HG03439 (cell line): ENCODE data around the gene ATP5ME.
"Not testable (repeated sequence)": the region's sequence is repeated elsewhere in the genome, so short reads cannot be mapped to it uniquely, and the experiment has no call there.

Experiments used
- ATAC-seq: cut with Tn5 transposase; IDR thresholded peaks from one replicate; pipeline ENCODE4 v1.9.1; 2021; ENCODE audit warnings: mild to moderate bottlenecking, moderate library complexity; ENCODE audit not compliant: unreplicated experiment

ATP5ME gene

DNA sequence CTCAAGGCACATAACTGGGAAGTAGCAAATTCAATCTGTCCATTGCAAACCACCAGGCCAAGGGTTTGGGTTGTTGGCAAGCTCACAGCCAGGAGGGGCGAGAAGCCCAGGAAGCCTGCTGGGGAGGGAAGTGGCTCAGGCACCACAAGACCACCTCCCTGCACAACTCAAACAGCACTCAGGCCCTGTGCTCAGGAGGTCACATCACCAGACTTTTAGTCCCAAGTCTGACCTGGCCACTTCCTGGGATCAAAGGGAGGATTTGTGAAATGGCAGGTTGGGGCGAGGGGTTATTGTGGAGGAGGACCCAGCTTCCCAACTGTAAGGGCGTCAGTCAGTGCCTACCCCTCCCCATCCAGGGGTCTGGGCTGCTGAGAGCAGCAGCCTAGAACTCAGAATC is 2.3 kb downstream of the ATP5ME start:
- ATAC-seq: no peak

DNA sequence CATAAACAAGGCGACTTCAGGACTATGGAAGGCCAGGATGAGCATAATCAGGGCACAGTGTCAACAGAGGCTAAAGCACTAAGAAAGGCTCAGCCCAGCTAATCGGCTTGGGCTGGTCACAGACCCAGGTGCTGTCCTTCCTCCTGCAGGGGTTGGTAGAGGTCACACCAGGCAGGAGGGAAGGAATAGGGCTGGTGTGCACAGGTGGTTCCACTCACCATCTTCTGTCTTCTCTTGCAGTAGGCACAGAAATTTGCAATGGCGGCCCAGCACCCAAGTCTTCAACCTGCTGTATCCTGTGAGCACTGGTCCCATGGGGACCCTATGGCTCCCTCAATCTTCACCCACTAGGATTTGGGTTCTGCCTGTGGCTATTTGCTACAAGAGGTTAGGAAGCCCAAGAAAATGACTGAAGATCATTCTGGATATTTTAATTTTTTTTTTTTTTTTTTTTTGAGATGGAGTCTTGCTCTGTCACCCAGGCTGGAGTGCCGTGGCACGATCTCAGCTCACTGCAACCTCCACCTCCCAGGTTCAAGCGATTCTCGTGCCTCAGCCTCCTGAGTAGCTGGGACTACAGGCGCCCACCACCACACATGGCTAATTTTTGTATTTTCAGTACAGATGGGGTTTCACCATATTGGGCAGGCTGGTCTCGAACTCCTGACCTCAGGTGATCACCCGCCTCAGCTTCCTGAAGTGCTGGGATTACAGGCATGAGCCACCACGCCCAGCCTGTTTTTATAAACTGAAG is 4.1 kb downstream of the ATP5ME start:
- not testable (repeated sequence) for ATAC-seq

DNA sequence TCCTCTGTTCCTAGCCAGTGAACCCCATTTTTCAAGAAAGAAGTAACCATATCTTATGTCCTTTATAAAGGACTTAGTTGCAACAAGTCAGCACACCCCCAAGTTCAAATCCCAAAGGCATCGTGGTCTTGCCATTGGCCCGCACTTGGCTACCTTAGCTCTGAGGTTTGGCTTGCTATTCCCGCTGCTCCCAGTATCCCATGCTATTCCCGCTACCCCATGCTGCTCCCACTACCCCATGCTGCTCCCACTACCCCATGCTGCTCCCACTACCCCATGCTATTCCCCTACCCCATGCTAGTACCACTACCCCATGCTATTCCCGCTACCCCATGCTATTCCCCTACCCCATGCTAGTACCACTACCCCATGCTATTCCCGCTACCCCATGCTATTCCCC is 5.9 kb downstream of the ATP5ME start:
- ATAC-seq: not testable (repeated sequence)

DNA sequence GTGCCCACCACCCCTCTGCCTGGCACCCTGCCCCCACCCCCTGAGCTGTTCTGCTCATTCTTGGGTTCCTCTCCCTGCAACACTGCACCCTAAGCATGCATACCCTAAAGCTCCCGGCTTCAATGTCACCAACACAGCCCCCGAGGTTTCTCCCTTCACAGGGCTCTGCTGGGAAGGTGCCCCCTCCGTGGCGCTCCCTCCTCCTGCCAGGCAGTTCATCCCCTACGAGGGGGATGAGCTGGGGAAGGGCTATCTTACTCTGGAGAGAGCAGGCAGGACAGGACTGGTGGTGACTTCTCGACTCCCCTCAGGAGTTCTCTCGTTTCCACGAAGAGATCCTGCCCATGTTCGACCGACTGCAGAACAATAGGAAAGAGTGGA is 6.5 kb downstream of the ATP5ME start:
- ATAC-seq: no peak

DNA sequence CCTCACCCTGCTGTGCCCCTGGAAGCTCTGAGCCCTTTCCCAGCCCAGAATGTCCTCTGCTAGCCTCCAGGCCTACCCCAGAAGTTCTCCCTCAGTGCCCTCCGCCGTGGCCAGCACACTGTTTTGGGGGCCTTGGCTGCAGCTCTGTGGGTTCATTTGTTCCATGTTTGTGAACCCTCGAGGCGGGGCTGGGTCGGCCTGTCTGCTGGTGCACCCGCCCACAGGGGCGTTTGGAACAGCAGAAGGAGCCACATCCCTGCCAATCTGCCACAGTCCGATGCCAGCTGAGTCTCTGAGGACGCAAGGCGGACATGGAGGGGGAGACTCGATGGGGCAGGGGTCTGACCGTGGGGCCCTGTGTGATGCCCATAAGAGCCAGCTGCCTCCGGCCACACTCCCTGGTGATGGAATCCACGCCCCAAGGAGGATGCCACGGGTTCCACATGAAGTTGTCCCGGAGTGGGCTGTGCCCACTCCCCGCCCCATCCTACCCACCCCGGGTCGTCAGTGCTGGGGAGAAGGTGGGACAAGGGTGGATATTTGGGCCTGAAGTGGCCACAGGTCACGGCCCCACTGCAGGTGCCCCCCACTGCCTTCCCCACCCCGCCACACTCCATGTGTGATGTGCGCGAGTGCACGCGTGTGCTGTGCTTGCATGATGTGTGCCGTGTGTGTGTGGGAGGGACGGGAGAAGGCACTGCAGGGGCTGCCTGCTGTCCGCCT is 7.1 kb downstream of the ATP5ME start:
- no peak for ATAC-seq

DNA sequence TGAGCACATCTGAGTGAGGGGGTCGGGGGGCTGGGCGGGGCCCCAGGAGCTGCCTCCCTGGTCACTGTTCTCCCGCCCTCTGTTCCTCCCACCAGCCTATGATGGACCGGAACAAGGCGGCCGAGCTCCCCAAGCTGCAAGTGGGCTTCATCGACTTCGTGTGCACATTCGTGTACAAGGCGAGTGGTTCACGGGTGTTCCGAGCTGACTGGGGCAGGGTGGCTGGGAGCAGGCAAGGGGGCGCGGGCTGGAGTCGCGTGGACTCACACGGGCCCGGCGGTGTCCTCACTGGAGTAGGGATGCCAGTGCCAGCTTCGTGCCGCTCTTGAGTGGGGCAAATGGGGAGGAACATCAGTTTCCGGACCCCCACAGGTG is 7.7 kb downstream of the ATP5ME start:
- no peak for ATAC-seq

DNA sequence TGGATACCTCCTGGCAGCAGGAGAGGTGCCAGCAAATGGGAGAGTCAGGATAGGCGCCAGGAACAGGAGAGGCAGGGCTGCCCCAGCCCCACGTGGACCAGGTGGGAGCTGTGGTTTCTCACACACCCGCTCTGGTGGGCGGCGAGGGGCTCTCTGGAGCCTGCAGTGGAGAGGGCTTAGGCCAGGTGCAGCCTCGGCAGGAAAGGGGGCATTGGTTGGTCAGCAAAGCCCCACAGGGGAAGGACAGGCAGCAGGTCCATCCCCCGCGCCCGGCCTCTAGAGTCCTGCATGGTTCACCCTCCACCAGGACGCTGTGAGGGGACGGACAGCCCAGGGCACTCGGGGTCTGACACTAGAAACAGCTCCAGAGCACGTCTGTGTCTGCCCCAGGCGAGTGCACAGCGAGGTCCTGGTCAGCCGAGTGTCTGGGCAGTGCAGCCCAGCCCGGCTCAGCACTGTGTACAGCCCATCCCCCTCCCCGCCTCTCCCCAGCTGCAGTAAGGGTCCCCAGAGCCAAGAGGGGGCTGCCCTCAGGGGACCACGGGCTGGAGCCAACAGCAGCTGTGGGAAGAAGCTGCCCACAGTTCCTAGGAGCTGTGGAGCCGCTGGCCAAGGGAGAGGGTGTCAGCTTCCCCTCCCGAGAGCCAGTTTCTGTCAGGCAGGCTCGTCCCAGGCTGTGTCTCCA is 8.2 kb downstream of the ATP5ME start:
- no peak for ATAC-seq

DNA sequence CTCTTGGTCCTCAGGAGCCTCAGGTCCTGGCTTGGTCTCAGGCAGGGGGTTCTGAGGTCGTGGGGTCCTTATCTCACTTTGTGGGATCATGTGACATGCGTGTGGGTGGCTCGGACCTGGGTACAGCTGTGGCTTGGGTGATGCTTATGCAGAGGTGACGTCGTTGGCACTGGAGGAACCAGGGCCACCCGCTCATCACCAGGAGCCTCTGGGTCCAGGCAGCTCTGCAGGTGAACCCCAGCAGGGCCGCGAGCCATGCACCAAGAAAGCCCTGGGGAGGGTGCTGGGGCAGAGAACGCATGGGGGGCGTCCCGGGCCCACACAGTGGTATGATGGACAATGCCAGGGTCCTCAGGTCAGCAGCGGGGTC is 8.7 kb downstream of the ATP5ME start:
- no peak for ATAC-seq

DNA sequence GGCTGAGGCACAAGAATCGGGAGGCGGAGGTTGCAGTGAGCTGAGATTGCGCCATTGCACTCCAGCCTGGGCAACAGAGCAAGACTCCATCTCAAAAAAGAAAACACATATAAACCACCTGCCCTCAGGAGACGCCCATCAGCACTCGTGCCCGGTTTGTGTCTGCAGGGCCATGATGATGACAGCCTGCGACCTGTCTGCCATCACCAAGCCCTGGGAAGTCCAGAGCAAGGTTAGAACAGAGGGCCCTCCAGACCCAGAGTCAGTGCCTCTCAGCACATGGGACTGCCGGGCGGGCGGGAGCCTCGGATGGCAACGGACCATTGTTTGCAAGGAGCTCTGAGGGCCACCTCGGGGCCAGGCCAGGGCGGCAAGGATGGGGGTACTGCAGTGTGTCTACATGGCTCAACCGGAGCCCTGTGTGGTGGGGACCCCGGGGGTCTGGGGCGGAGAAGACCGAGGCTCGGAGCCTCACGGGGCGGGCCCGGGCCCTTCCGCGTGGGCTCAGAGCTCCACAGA is 9.3 kb downstream of the ATP5ME start:
- ATAC-seq: no peak

DNA sequence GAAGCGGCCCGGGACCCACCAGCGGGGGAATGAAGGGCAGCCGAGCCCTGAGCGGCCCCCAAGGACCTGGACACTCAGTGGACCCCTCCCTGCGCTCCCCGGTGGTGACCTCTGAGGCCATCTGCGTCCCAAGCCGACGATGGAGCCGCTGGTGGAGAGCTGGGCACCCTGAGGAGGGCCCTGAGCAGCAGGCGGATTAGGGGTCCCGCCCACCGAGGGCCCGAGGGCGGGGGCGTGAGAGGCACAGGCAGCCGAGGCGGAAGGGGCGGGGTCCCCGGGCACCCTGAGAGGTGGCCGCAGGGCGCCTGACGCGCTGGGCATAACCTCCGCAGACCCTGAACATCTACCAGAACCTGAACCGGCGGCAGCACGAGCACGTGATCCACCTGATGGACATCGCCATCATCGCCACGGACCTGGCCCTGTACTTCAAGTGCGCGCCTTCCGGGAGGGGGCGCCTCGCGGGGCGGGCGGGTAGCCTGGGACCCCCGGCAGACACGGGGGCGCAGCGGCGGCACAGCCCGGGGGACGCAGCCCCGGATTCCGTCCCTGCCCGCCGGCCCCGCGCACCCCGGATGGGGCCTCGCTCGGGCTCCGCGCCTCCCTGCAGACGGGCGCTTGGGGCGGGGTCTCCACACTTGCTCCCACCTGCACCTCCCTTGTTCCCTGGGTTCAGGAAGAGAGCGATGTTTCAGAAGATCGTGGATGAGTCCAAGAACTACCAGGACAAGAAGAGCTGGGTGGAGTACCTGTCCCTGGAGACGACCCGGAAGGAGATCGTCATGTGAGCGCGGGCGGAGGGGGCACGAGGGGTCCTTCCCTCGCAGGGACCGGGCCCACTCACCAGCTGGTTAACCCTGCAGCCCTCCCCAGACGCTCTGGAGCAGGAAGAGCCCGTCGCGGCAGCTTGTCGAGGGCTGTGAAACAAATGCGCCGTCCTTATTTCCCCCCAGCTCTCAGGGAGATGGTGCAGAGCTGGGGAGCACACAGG is 10.3 kb downstream of the ATP5ME start:
- ATAC-seq: no peak

DNA sequence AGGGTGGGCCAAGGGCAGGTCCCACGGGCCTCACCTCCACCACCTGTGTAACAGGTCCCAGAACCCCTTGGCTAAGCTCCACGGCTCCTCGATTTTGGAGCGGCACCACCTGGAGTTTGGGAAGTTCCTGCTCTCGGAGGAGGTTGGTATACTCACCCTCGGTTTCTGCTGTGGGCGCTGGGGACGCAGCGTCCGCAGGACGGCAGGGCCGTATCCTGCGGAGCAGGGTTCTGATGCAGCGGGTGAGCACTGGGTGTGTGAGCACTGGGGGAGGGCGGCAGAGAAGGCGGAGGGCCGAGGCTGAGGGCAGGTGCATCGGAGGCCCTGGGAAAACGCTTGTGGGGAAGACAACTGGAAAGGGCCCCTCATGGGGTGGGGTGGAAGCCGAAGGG is 11.0 kb downstream of the ATP5ME start:
- no peak for ATAC-seq

DNA sequence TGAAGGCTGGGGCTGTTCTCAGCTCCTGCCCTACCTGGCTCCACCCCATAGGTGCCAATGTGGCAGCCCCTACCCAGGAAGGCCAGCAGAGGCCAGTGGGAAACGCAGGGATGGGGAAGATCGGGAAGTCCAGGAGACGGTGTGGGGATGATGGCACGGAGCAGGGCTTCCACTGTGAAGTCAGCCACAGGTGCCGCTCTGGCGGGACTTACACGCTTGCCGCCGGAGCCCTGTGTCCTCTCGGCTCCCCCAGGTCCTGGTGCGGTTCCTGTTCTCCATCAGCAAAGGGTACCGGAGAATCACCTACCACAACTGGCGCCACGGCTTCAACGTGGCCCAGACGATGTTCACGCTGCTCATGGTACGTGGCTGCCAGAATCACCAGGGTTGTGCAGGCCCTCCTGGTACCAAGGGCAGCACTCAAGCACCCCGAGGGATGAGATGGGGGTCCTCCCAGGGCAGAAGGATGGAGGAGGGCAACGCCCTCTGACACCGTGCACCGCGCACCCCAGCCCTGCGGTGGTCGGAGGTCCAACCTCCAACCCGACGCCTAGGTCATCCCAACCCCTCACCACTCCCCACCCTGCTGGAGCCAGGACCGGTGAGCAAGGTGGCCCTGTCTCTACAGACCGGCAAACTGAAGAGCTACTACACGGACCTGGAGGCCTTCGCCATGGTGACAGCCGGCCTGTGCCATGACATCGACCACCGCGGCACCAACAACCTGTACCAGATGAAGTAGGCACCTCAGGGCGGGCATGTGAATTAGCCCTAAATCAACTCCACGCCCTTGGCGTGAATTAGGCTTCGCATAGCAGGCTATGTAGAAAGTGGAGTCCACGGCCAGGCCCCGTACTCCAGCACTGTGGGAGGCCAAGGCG is 12.0 kb downstream of the ATP5ME start:
- ATAC-seq: no peak

DNA sequence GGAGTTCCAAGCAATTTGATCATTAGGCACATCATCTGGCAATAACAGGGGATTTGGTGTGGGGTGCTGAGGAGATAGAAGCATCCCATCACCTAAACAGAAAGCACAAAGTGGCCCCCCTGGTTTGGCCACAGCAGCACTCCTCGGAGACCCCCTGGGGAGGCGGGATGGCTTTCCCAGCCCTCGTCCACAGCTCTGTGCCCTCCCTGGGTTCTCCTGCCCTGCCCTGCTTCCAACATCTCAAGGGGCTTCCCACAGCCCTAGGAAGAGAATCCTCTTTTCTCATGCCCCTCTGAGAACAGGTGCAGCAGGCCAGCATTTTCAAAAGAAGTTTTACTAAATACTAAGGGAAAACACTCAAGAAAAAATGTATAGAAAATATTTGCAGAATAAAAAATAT is 12.8 kb downstream of the ATP5ME start:
- no peak for ATAC-seq

DNA sequence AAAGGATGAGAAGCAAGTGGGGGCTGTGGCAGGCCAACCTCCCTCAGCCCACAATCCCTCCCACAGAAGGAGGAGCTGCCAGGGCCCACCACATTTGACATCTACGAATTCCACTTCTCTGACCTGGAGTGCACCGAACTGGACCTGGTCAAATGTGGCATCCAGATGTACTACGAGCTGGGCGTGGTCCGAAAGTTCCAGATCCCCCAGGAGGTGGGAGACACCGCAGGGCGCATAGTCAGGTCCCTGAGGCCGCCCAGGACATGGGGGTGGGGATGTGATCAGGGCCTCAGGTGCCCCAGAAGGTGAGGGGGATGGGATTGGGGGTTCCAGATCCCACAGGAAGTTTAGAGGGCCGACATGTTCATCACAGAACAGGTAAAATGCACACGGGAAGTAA is 13.7 kb downstream of the ATP5ME start:
- no peak for ATAC-seq

DNA sequence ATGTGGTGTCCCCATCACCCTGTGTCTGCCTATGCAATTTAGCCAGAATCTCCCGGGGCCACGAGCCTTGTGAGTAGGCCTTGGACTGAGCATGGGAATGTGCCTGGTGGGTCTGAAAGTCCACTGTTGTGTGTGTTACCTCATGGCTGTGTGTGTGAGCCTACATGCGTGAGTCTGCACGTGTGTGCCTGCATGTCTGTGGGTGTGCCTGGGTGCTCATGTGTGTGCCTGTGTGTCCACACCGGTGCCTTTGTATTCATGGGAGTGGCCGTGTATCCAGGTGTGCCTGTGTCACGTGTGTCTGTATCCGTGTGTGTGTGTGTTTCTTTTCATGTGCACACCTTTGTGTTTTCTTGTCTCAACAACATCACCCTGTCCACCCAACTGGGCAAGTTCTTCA is 14.2 kb downstream of the ATP5ME start:
- no peak for ATAC-seq

DNA sequence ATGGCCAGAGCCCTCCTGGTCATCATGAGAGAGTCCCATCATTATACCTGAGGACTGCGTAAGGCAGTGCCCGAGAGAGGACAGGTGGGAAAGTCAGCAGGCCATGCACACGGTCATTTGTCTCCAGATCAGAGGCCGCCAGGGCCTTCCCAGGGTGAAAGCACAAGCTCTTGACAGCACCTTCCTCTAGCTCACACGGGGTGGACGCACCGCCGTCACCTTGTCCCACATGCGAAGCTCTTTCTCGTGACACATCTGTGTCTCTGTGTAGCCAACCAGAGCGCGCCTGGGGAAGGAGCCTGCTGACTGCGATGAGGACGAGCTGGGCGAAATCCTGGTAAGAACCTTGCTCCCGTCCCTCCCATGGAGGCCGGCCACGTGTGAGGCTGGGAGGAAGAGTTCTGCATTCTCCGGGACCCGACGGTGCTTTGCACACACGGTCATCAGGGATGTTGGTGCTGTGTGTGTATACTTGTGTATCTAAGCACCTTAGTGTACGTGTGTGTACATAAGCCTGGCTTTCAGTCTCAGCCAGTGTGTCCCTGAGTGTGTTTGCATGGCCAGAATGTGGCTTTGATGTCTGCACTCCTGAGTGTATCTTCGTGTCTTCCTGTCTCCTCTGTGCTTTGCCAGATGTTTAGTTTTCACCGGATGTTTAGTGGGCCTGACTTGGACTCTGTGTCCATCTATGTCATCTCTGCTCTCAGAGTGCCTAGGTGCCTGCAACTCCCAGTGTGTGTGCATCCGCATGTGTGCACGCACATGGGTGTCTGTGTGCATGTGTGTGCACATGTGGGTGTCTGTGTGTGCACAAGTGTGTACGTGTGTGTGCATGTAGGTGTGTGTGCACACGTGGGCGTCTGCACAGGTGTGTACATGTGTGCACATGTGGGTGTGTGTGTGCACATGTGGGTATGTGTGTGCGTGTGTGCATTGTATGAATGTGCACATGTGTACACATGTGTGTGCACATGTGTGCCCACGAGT is 15.1 kb downstream of the ATP5ME start:
- ATAC-seq: no peak

DNA sequence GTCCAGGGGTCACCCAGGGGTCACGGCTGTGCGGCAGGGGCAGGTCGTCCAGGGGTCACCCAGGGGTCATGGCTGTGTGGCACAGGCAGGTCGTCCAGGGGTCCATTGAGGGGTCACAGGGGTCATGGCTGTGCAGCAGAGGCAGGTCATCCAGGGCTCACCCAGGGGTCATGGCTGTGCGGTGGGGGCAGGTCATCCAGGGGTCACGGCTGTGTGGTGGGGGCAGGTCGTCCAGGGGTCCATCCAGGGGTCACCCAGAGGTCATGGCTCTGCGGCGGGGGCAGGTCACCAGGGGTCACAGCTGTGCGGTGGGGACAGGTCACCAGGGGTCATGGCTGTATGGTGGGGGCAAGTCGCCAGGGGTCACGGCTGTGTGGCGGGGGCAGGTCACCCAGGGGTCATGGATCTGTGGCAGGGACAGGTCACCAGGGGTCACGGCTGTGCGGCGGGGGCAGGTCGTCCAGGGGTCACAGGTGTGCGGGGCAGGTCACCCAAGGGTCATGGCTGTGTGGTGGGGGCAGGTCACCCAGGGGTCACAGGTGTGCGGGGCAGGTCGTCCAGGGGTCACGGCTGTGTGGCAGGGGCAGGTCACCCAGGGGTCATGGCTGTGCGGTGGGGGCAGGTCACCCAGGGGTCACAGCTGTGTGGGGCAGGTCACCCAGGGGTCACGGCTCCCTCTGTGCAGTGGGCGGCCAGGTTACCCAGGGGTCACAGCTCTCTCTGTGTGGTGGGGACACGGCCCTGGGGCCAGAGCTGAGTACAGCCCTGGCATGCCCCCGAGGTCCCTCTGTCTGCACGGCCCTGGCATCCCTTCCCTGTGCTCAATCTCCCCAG is 16.0 kb downstream of the ATP5ME start:
- ATAC-seq: no peak

DNA sequence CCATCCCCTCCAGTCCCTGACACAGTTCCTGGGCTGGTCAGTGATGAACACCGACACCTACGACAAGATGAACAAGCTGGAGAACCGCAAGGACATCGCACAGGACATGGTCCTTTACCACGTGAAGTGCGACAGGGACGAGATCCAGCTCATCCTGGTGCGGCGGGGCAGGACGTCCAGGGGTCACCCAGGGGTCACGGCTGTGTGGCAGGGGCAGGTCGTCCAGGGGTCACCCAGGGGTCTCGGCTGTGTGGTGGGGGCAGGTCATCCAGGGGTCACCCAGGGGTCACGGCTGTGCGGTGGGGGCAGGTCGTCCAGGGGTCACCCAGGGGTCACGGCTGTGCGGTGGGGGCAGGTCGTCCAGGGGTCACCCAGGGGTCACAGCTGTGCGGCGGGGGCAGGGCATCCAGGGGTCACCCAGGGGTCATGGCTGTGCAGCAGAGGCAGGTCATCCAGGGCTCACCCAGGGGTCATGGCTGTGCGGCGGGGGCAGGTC is 16.7 kb downstream of the ATP5ME start:
- no peak for ATAC-seq
